SW 1271 (cell line): Measurements from ENCODE around the gene KRT40.

Experiments
- DNase-seq, 2 experiments: peaks; one replicate each; lab custom pipeline; 2025; lab: John Stamatoyannopoulos, UW

The KRT40 gene

GRCh38 chr17:40996829-40997228 is 12.7 kb upstream of the KRT40 start:
- no peak for DNase-seq

- no peak for DNase-seq
These were observed 11.0 kb upstream of the KRT40 start for GRCh38 chr17:40995116-40995515.

- no peak for DNase-seq
These were observed 9.7 kb upstream of the KRT40 start, which contains the start of gene KRTAP3-3 for GRCh38 chr17:40993839-40994238. Gene KRTAP3-3, minus strand, starts transcription at chr17:40994164. Its CDS starts 67 bp downstream, at chr17:40994097.

GRCh38 chr17:40993084-40993483 is 9.0 kb upstream of the KRT40 start:
- no peak for DNase-seq

- DNase-seq: no peak
These were observed 8.5 kb upstream of the KRT40 start for GRCh38 chr17:40992666-40993065.

- no peak for DNase-seq
These were observed 2.8 kb upstream of the KRT40 start for GRCh38 chr17:40986920-40987319.

GRCh38 chr17:40981115-40981514 is 3.0 kb downstream of the KRT40 start:
- no peak for DNase-seq

- DNase-seq: no peak
These were observed 3.5 kb downstream of the KRT40 start for GRCh38 chr17:40980596-40980995.

GRCh38 chr17:40980117-40980516 is 4.0 kb downstream of the KRT40 start:
- no peak for DNase-seq

- DNase-seq: no peak
These were observed 5.5 kb downstream of the KRT40 start for GRCh38 chr17:40978575-40979151.

- no peak for DNase-seq
These were observed 8.6 kb downstream of the KRT40 start for GRCh38 chr17:40975516-40975915.

GRCh38 chr17:40974366-40974765 is 9.8 kb downstream of the KRT40 start:
- DNase-seq: no peak

- DNase-seq: no peak
These were observed 16.5 kb downstream of the KRT40 start for GRCh38 chr17:40967582-40967981.

GRCh38 chr17:40966848-40967247 is 17.3 kb downstream of the KRT40 start, which contains the start of gene KRT39:
Gene KRT39, minus strand, starts transcription at chr17:40966948. Its CDS starts 92 bp downstream, at chr17:40966856.
- DNase-seq: no peak

GRCh38 chr17:40963838-40964237 is 20.3 kb downstream of the KRT40 start:
- no peak for DNase-seq

GRCh38 chr17:40962059-40962561 is 22.0 kb downstream of the KRT40 start:
- no peak for DNase-seq

- no peak for DNase-seq
These were observed 22.5 kb downstream of the KRT40 start for GRCh38 chr17:40961591-40961990.

GRCh38 chr17:40960144-40960543 is 24.0 kb downstream of the KRT40 start:
- no peak for DNase-seq

- DNase-seq: no peak
These were observed 25.8 kb downstream of the KRT40 start for GRCh38 chr17:40958086-40958953.

- DNase-seq: no peak
These were observed 27.5 kb downstream of the KRT40 start for GRCh38 chr17:40956401-40957254.

- DNase-seq: no peak
These were observed 30.2 kb downstream of the KRT40 start for GRCh38 chr17:40953881-40954280.

GRCh38 chr17:40952661-40953060 is 31.5 kb downstream of the KRT40 start:
- DNase-seq: no peak
